G401.6 (cell line): ENCODE measurements around the gene DEFB132.

Experiments
- FAIRE-seq: peaks from 2 replicates; lab custom pipeline; 2012; peaks lifted over from hg19 to GRCh38; lab: Jason Lieb, UNC

The DEFB132 gene

DNA sequence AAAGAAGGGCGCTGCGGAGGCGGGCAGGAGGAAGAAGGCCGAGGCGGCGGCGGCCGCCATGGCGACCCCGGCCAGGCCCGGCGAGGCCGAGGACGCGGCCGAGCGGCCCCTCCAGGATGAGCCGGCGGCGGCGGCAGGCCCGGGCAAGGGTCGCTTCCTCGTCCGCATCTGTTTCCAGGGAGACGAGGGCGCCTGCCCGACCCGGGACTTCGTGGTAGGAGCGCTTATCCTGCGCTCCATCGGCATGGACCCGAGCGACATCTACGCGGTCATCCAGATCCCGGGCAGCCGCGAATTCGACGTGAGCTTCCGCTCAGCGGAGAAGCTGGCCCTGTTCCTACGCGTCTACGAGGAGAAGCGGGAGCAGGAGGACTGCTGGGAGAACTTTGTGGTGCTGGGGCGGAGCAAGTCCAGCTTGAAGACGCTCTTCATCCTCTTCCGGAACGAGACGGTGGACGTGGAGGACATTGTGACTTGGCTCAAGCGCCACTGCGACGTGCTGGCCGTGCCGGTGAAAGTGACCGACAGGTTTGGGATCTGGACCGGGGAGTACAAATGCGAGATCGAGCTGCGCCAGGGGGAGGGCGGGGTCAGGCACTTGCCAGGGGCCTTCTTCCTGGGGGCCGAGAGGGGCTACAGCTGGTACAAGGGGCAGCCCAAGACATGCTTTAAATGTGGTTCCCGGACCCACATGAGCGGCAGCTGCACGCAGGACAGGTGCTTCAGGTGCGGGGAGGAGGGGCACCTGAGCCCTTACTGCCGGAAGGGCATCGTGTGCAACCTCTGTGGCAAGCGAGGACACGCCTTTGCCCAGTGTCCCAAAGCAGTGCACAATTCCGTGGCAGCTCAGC lies 40.6 kb downstream of the DEFB132 start:
- no peak for FAIRE-seq

GRCh38 chr20:298776-299391 lies 41.4 kb downstream of the DEFB132 start:
- no peak for FAIRE-seq

DNA sequence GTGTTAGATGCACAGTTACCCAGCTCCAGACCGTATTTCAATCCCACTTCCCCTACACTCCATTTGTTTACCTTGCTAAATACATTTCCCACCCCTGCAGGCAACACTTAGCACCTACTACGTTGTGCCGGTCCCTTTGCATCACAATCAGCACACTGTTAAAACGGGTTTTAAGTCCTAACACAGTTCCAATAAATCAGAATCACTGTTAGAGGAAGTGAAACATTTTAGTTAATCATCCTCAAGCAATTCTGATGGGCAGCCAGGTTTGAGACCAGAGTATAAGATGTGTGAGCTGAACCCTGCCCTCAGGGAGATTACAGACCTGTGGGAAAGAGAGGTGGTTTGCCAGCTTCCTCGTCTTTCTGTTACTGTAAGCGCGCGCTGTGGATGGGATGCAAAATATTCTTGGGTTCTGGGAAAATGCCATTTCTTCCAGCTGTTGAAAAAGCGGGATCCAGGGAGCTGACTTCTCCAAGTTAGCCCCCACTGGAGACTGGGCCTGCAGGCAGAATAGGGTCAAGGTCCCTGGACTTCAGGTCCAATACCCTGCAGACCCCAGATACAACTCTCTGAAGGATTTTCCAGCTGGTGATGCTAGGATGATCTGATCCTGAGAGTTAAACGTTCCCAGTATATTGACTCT lies 42.9 kb downstream of the DEFB132 start:
- FAIRE-seq = no peak

DNA sequence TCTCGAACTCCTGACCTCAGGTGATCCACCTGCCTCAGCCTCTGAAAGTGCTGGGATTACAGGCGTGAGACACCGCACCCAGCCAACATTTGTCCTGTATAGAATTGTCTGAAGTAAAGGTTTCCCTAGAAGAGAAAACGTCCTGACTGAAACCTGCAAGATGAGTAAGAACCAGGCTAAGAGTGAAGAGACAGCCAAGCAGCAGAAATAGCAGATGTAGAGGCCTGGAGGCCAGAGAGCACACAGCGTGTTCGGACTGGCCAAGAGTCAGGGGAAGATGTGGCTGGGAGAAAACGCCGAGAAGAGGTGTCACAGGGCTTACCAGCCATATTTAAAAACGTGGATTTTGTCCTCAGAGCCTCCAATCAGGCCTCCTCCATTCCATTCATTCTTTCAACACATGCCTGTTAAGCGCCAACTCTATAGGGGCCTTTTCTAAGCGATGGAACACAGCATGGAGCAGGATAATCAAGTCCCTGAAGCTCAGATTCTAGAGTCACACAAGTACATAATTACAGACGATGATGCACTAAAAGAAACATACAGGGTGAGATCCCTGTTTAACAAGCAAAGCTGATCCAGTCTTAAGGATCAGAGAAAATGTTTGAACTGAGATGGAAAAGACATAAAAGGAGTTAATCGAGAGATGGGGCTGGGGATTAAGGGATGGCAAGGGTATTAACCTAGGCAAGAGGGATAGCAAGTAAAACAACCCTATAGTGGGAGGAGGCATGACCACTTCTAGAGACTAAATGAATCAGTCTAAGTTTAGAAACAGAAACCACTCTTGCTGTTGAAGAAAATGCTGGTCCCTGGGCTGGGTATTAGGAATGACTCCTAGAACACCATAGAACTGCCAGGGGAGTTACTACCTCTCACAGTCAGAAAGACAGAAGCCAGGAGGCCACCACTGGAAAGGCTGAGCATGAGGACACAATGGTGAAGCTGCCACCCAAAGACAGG lies 44.6 kb downstream of the DEFB132 start:
- FAIRE-seq = no peak

DNA sequence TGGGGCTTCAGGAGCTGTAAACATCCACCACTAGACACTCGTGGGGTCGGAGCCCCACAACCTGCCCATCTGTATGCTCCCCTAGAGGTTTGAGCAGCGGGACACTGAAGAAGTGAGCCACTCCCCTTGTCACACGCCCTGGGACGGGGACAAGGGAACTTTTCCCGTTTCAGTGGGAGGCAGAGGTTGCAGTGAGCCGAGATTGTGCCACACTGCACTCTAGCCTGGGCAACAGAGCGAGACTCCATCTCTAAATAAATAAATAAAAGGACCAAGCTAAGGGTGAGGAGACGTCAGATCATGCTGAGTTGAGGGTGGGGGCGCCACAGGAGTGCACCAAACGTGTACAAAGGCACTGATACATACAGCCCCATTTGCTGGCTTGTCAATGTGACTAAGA lies 48.2 kb downstream of the DEFB132 start:
- no peak for FAIRE-seq

GRCh38 chr20:308427-309038 lies 51.0 kb downstream of the DEFB132 start:
- no peak for FAIRE-seq

GRCh38 chr20:309306-309840 lies 51.8 kb downstream of the DEFB132 start:
- no peak for FAIRE-seq

DNA sequence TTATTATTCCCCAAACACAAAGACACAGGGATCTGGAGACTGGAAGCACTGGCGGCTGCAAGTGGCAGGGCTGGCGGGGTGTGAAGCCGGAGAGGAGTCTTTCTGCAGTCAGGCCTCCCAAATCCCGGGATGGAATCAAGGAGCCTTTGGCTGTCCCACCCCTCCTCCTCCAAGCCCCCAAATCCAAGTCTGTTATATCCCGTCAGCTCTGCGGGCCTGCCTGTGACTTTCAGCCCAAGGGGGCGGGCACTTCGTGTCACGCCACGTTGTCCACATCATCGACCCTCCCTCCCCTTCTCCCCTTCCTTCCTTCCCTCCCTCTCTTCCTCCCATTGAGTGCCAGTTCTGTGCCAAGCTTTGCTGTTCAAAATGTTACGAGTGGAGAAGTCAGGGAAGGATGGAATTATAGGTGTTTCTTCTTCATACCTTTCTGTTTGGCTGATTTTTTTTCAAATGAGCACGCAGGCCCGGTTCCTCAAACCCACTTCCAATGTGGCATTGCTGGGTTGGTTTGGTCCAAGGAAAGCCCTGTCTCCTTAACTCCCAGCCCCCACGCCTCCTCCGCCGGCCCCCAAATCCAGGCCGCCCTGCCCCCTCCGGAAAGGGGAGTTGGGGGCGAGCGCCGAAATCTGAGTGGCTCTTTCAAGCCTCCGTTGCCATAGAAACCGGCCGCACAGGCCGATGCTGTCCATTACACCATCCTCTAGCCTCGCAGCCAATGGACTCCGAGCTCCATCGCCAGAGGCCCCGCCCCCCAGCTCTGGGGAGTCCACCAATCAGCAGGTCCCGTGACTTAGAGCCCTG lies 52.5 kb downstream of the DEFB132 start:
- peak; percentile 100 for FAIRE-seq

- no peak for FAIRE-seq
Measured at GRCh38 chr20:310645-311044, 53.1 kb downstream of the DEFB132 start.
